ENCODE data around the gene CPNE5.

DNA sequence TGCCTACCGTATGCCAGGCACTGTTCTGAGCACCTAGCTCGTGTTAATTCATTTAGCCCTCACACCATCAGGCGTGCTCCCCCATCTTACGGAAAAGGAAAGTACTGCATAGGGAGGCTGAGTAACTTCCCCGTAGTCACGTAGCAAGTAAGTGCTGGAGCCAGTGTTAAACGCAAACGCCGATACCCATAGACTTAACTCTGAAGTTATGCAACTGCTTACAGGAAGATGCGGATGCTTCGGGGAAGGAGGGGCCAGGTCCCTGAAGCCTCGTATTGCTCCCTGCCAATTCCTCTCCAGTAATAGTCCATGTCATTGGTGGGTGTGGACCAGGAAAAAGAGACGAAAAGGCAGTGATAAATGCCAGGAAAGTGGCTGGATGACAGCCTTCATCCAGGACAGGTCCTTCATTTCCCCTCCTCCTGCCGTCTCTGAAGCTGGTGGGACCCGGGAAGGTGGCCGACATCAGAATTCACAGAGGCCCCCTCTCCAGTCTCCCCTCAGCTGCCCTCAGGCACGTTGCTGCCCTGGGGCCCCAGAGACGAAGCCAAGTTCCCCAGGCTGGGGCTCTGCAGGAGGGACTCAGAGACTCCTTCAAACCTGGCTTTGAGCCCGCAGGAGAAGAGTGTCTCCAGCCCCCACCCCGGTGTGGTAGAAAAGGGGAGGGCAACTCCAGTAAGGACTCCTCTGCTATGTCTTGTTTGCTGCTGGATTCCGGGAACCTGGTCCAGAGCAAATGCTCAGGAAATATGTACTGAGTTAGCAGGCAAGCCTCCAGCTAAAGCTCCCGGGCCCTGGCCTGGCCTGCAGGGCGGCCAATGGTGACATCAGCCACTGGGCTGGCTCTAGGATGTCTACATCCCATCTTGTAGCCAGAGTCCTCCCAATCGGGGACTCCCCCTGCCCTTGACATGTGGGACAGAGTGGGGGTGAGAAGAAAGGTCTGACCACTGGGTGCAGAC lies 103.9 kb downstream of the CPNE5 start:
- no peak for TF ChIP-seq EZH2phosphoT487 (IDR thresholded peaks at IDR 0.05; ENCODE audit: borderline replicate concordance, low read length)
- no peak for TF ChIP-seq CTCF (conservative IDR thresholded peaks at IDR 0.05; ENCODE audit: low read depth, low read length)
